K562 (cell line): ENCODE results near the gene DDAH2. TPM values are rescaled to one million over a fixed set of nuclear protein-coding genes. Genes with fewer than 3 reads are reported as not detected.

Experiments
- CBFA2T3 ChIP-seq: fragments of 450-650 bp; IDR thresholded peaks from 2 replicates; pipeline ENCODE4 v1.6.1; 2017
- CTCF ChIP-seq, 3 experiments: IDR thresholded peaks in 2 of 3; conservative IDR thresholded peaks in 1 of 3; 2 replicates each; pipeline ENCODE4 v1.5.1; 2011 to 2012; ENCODE audit warnings: low read length in 3 of 3, mild to moderate bottlenecking in 3 of 3, control low read depth in 2 of 3, improper control_type of control experiment in 1 of 3, inconsistent platforms in 1 of 3, low read depth in 1 of 3, mixed read lengths in 1 of 3, moderate library complexity in 1 of 3; ENCODE audit not compliant: insufficient read depth in 2 of 3
- DEAF1 ChIP-seq: fragments of 450-650 bp; formaldehyde crosslinking; IDR thresholded peaks from 2 replicates; pipeline ENCODE4 v1.4.0; 2020; ENCODE audit warnings: mild to moderate bottlenecking, moderate library complexity
- FOXJ3 ChIP-seq: sonication (generic); formaldehyde crosslinking; IDR thresholded peaks from 2 replicates; pipeline ENCODE4 v1.4.0; 2020; ENCODE audit warnings: mild to moderate bottlenecking, missing genetic modification reagents
- FOXP4 ChIP-seq: sonication (generic); formaldehyde crosslinking; IDR thresholded peaks from 2 replicates; pipeline ENCODE4 v1.8.0; 2022; ENCODE audit warnings: mild to moderate bottlenecking, missing genetic modification reagents, borderline replicate concordance
- JUND ChIP-seq, 2 experiments: IDR thresholded peaks; 2 replicates in 1 of 2; 3 replicates in 1 of 2; pipeline ENCODE4 v1.6.1; 2011; ENCODE audit warnings: borderline replicate concordance in 2 of 2, low read depth in 2 of 2, low read length in 2 of 2, improper control_type of control experiment in 1 of 2, missing biosample characterization in 1 of 2, missing genetic modification characterization in 1 of 2, missing genetic modification reagents in 1 of 2
- MEF2D ChIP-seq: conservative IDR thresholded peaks from 2 replicates; pipeline ENCODE4 v1.6.1; 2016; ENCODE audit warnings: low read depth, missing genetic modification characterization, missing compliant biosample characterization
- MTA2 ChIP-seq: fragments of 450-650 bp; IDR thresholded peaks from 2 replicates; pipeline ENCODE4 v1.6.1; 2016; ENCODE audit warnings: low read depth
- NCOR1 ChIP-seq: fragments of 450-650 bp; IDR thresholded peaks from 2 replicates; pipeline ENCODE4 v1.6.1; 2016; ENCODE audit warnings: mild to moderate bottlenecking, moderate library complexity
- NFIX ChIP-seq: fragments of 250-450 bp; sonication (Bioruptor Pico); IDR thresholded peaks from 2 replicates; pipeline ENCODE4 v1.4.0; 2020; ENCODE audit warnings: low read depth, mild to moderate bottlenecking, moderate library complexity
- PKNOX1 ChIP-seq: fragments of 450-650 bp; IDR thresholded peaks from 2 replicates; pipeline ENCODE4 v1.6.1; 2016
- SMAD4 ChIP-seq: fragments of 250-450 bp; sonication (Bioruptor Pico); conservative IDR thresholded peaks from 2 replicates; pipeline ENCODE4 v1.8.0; 2021; ENCODE audit warnings: inconsistent platforms, mild to moderate bottlenecking, moderate library complexity
- ZBTB8A ChIP-seq: fragments of 450-650 bp; IDR thresholded peaks from 2 replicates; pipeline ENCODE4 v1.6.1; 2018; ENCODE audit warnings: mild to moderate bottlenecking, moderate library complexity; ENCODE audit not compliant: partially characterized antibody
- ZNF263 ChIP-seq: sonication (generic); formaldehyde crosslinking; IDR thresholded peaks from 2 replicates; pipeline ENCODE4 v1.8.0; 2022; ENCODE audit warnings: mild to moderate bottlenecking, missing genetic modification reagents, borderline replicate concordance
- ZNF354B ChIP-seq: fragments of 250-450 bp; sonication (Bioruptor Pico); IDR thresholded peaks from 2 replicates; pipeline ENCODE4 v1.4.0; 2020
- ZNF583 ChIP-seq: fragments of 250-450 bp; sonication (Bioruptor Pico); IDR thresholded peaks from 2 replicates; pipeline ENCODE4 v1.4.0; 2020
- ZNF592 ChIP-seq: fragments of 450-650 bp; IDR thresholded peaks from 2 replicates; pipeline ENCODE4 v1.6.1; 2017; ENCODE audit warnings: antibody characterized with exemption, mild to moderate bottlenecking
- polyA plus RNA-seq, 8 experiments: library from polyadenylated mRNA; depleted of rRNA in 4 of 8; stranded (reverse) in 5 of 8; unstranded in 3 of 8; fragments of >200 nt; fragmentation: Nextera tagmentation in 2 of 8; fragmentation: Illumina TruSeq in 1 of 8; extraction: Ambion mirVana in 2 of 8; extraction: Trizol in 1 of 8; gene quantifications; 2 replicates each; pipeline versions ENCODE4 v1.2.1 to v1.2.3, GENCODE V29; 2011 to 2014; ENCODE audit warnings: inconsistent platforms in 1 of 8, missing spikeins in 1 of 8
- total RNA-seq, 7 experiments: library from RNA; depleted of rRNA in 6 of 7; stranded (reverse); fragments of >200 nt in 6 of 7; fragmentation: Illumina TruSeq in 2 of 7; extraction: Trizol in 2 of 7; gene quantifications; 2 replicates each; pipeline versions ENCODE4 v1.2.1 to v1.2.3, GENCODE V29; 2011 to 2021; ENCODE audit warnings: low replicate concordance in 1 of 7

DDAH2 gene
- total and polyA plus RNA-seq, 9 of the 15 experiments (the other 6 are each of a cell fraction or from before 2014, with no cell fraction given) = 1.8 to 45.4 (median 21.4) TPM

GRCh38 chr6:31706599-31706998 lies 22.5 kb downstream of the DDAH2 start, which contains the start of gene LY6G6F (continued):
- TF ChIP-seq ZNF592 = peak; percentile 44; the same call in 1 of the 2 replicates
- TF ChIP-seq NFIX (CRISPR knock-in tag) = no peak
- TF ChIP-seq CBFA2T3 = peak; percentile 73
- TF ChIP-seq JUND (IDR thresholded peaks at IDR 0.05; ENCODE audit: borderline replicate concordance, low read depth, low read length) = peak; percentile 12; the same call in 1 of the 2 replicates
- no peak for TF ChIP-seq JUND (tag; IDR thresholded peaks at IDR 0.05; ENCODE audit: borderline replicate concordance, low read depth, low read length)
- TF ChIP-seq MEF2D = 0 out of 2 replicates have a peak, but pooled peaks have one; percentile 24
- TF ChIP-seq NCOR1 = no peak; the same call in 1 of the 2 replicates
- 0 out of 2 replicates have a peak, but pooled peaks have one; percentile 9 for TF ChIP-seq SMAD4 (CRISPR knock-in tag)
- TF ChIP-seq ZNF354B (CRISPR knock-in tag) = no peak
- TF ChIP-seq DEAF1 (CRISPR knock-in tag) = no peak
- TF ChIP-seq PKNOX1 = peak; percentile 37; the same call in 1 of the 2 replicates
- TF ChIP-seq FOXJ3 (CRISPR knock-in tag) = no peak
- TF ChIP-seq ZBTB8A = no peak
- 0 out of 2 replicates have a peak, but pooled peaks have one; percentile 21 for TF ChIP-seq ZNF263 (CRISPR knock-in tag)
- no peak for TF ChIP-seq FOXP4 (CRISPR knock-in tag)
- peak; percentile 10; the same call in 1 of the 2 replicates for TF ChIP-seq ZNF583 (CRISPR knock-in tag)
- TF ChIP-seq MTA2 = no peak; the same call in 1 of the 2 replicates
- peak in 1 of 3 experiments; percentile 3; a peak in 1 of 6 replicates for TF ChIP-seq CTCF (IDR thresholded peaks at IDR 0.05 in 2 of 3, conservative IDR thresholded peaks at IDR 0.05 in 1 of 3; ENCODE audit: insufficient read depth in 2 of 3, low read depth in 1 of 3, low read length in 3 of 3)
